ENCODE measurements around the gene ZNF423. TPM values are rescaled to one million over a fixed set of nuclear protein-coding genes. Genes with fewer than 3 reads are reported as not detected.

ZNF423 gene
- total and polyA plus RNA-seq, 2 experiments from 2014 or later = 14.9 to 41.8 TPM

- Histone ChIP-seq H3K9me2 (ENCODE audit: insufficient read depth) (no peaks in the 10 kb centered on the region), H2AFZ (no peak overlapping the region; the same call in 1 of the 2 replicates), H3K36me3 (ENCODE audit: insufficient read depth) (no peaks in the 10 kb centered on the region), H3K27me3 (ENCODE audit: insufficient read depth) (peaks cover 24% of the 10 kb centered on the region), H3K4me2 (peak overlapping the region; percentile 95), H3K79me2 (replicated peaks; ENCODE audit: insufficient read depth) (peaks cover 51% of the 10 kb centered on the region), H3F3A (replicated peaks; ENCODE audit: low read depth) (0 out of 2 replicates have a peak, but pooled peaks cover 11% of the 10 kb centered on the region), H3K4me3 (peak overlapping the region; percentile 90), H3K27ac (ENCODE audit: low read depth) (peak overlapping the region; percentile 74; the same call in 1 of the 2 replicates), H4K20me1 (replicated peaks; ENCODE audit: insufficient read depth) (peaks cover 25% of the 10 kb centered on the region), H3K4me1 (ENCODE audit: insufficient read depth) (peaks cover 44% of the 10 kb centered on the region)
- Mint-ChIP-seq H3K27me3 (ENCODE audit: insufficient read depth, low read depth, poor library complexity) (peaks cover 22% of the 10 kb centered on the region), H3K36me3 (ENCODE audit: low read depth) (peaks cover 9% of the 10 kb centered on the region; the same call in 2 of the 3 replicates), H3K4me1 (peaks cover 52% of the 10 kb centered on the region), H3K4me3 (peak overlapping the region; percentile 85), H3K27ac (no peak overlapping the region), H3K9me3 (no peaks in the 10 kb centered on the region; the same call in 2 of the 3 replicates)
- TF ChIP-seq EZH2phosphoT487 (IDR thresholded peaks at IDR 0.05; ENCODE audit: unreplicated experiment) = no peak
- TF ChIP-seq STAT1 (IDR thresholded peaks at IDR 0.05; ENCODE audit: unreplicated experiment) = no peak
- no peak for TF ChIP-seq JUNB (IDR thresholded peaks at IDR 0.05; ENCODE audit: unreplicated experiment)
- no peak for TF ChIP-seq ZNF114 (CRISPR knock-in tag; IDR thresholded peaks at IDR 0.05)
- ATAC-seq = peak; percentile 10
- peak; percentile 74 for DNase-seq (ENCODE audit: low spot score)
Measured at GRCh38 chr16:49854796-49855203, 1.1 kb downstream of the ZNF423 start.

DNA sequence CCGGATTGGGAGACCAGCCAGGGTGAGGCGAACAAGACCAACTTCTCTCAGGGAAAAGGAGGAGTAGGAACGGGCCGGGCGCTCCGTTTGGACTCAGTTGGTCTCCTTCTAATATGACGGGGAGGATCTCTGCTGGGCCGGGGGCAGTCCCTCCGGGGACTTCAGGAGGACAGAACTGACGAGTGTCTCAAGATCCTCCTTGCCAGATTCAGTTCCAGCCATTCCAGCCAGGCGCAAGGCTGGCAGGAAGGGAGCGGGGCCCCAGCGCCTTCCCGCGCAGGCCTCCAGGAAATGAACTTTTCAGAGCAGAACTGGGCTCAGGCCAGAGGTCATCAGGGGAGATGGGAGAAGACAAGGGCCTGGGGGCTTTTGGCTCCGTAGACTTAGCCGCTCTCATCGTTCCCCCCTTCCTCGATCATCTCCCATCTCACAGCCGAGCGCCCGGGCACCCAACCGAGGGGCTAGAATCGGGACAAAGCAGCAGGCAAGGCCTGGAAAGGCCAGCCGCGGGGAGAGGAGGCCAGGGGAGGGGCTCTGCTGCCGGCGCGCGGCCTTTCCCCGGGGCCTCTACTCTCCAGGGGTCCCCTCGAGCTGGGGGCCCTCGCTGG is 1.6 kb downstream of the ZNF423 start:
- no peak overlapping the region; the same call in 1 of the 2 replicates for H2AFZ ChIP-seq
- TF ChIP-seq ZNF462 (CRISPR knock-in tag; IDR thresholded peaks at IDR 0.05) = no peak
- no peak for TF ChIP-seq CTCF (conservative IDR thresholded peaks at IDR 0.05; ENCODE audit: low read depth in 2 of 2)
- no peak for TF ChIP-seq JUNB (IDR thresholded peaks at IDR 0.05; ENCODE audit: unreplicated experiment)
- TF ChIP-seq NANOG (IDR thresholded peaks at IDR 0.05; ENCODE audit: borderline replicate concordance) = no peak
- TF ChIP-seq, protein P1, sequence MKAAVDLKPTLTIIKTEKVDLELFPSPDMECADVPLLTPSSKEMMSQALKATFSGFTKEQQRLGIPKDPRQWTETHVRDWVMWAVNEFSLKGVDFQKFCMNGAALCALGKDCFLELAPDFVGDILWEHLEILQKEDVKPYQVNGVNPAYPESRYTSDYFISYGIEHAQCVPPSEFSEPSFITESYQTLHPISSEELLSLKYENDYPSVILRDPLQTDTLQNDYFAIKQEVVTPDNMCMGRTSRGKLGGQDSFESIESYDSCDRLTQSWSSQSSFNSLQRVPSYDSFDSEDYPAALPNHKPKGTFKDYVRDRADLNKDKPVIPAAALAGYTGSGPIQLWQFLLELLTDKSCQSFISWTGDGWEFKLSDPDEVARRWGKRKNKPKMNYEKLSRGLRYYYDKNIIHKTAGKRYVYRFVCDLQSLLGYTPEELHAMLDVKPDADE (IDR thresholded peaks at IDR 0.05) = no peak
- no peak for TF ChIP-seq ZNF114 (CRISPR knock-in tag; IDR thresholded peaks at IDR 0.05)
- TF ChIP-seq ZNF331 (CRISPR knock-in tag; IDR thresholded peaks at IDR 0.05; ENCODE audit: low read depth) = no peak
- no peak for TF ChIP-seq EZH2phosphoT487 (IDR thresholded peaks at IDR 0.05; ENCODE audit: unreplicated experiment)
- no peak for TF ChIP-seq POLR2AphosphoS5 (IDR thresholded peaks at IDR 0.05; ENCODE audit: low read depth)
- TF ChIP-seq STAT1 (IDR thresholded peaks at IDR 0.05; ENCODE audit: unreplicated experiment) = no peak
- TF ChIP-seq EZH2 (IDR thresholded peaks at IDR 0.05; ENCODE audit: low read depth, unreplicated experiment) = no peak

More for the DNA sequence above, 1.6 kb downstream of the ZNF423 start:
- Histone ChIP-seq H3K36me3 (ENCODE audit: insufficient read depth) (no peaks in the 10 kb centered on the region), H3K9me2 (ENCODE audit: insufficient read depth) (no peaks in the 10 kb centered on the region), H3K4me3 (peak overlapping the region; percentile 90), H3K79me2 (replicated peaks; ENCODE audit: insufficient read depth) (peaks cover 56% of the 10 kb centered on the region), H3F3A (replicated peaks; ENCODE audit: low read depth) (0 out of 2 replicates have a peak, but pooled peaks cover 8% of the 10 kb centered on the region), H3K4me2 (peak overlapping the region; percentile 95), H3K27ac (ENCODE audit: low read depth) (peak overlapping the region; percentile 74), H4K20me1 (replicated peaks; ENCODE audit: insufficient read depth) (peaks cover 29% of the 10 kb centered on the region), H3K27me3 (ENCODE audit: insufficient read depth) (peaks cover 19% of the 10 kb centered on the region), H3K4me1 (ENCODE audit: insufficient read depth) (peaks cover 48% of the 10 kb centered on the region)
- Mint-ChIP-seq H3K9me3 (no peaks in the 10 kb centered on the region; the same call in 2 of the 3 replicates), H3K27me3 (ENCODE audit: insufficient read depth, low read depth, poor library complexity) (peaks cover 18% of the 10 kb centered on the region), H3K4me3 (peak overlapping the region; percentile 85), H3K4me1 (peaks cover 52% of the 10 kb centered on the region), H3K36me3 (ENCODE audit: low read depth) (peaks cover 9% of the 10 kb centered on the region; the same call in 2 of the 3 replicates), H3K27ac (peak overlapping the region; percentile 85)
- DNase-seq (ENCODE audit: low spot score) (peak; percentile 64), ATAC-seq (peak; percentile 1; the same call in 1 of the 3 replicates)
